ENCODE measurements around the gene CELA1. TPM values are rescaled to one million over a fixed set of nuclear protein-coding genes. Genes with fewer than 3 reads are reported as not detected.

The CELA1 gene
- total RNA-seq, 1 experiment from 2014 or later, result not detected

- no peaks in the 10 kb centered on the region for H3K27me3 Mint-ChIP-seq (ENCODE audit: low read depth)
- peaks cover 15% of the 10 kb centered on the region for H3K4me1 ChIP-seq (ENCODE audit: insufficient read depth, low read length)
- peaks cover 2% of the 10 kb centered on the region for H3K23me2 ChIP-seq (ENCODE audit: insufficient read length, low read depth, low read length, poor library complexity, severe bottlenecking)
- H4K5ac ChIP-seq (ENCODE audit: insufficient read length, low read depth, low read length), result no peak overlapping the region
- no CpG with 5 or more reads among the region's 5 CpGs for WGBS (ENCODE audit: extremely low coverage, insufficient read length, low lambda C conversion rate)
- H3K14ac ChIP-seq (ENCODE audit: insufficient read depth, low read length), result no peak overlapping the region
- H3K36me3 Mint-ChIP-seq (ENCODE audit: insufficient read depth in 1 of 3, low read depth in 3 of 3), result peaks cover 1 to 41% (median 40%) of the 10 kb centered on the region in 3 experiments; a peak in 6 of 7 replicates
- peak overlapping the region in 1 of 2 experiments; percentile 2; a peak in 1 of 5 replicates for H3K4me3 Mint-ChIP-seq
- no peak overlapping the region for H2BK15ac ChIP-seq (ENCODE audit: low read depth, low read length)
- H3K4ac ChIP-seq (ENCODE audit: low read depth, low read length), result no peak overlapping the region
- H3K9me3 Mint-ChIP-seq, result no peaks in the 10 kb centered on the region
- H4K20me1 ChIP-seq (ENCODE audit: control insufficient read depth, insufficient read depth, insufficient read length), result no peaks in the 10 kb centered on the region
- TF ChIP-seq CTCF (conservative IDR thresholded peaks at IDR 0.05), result no peak
- H4K8ac ChIP-seq (replicated peaks; ENCODE audit: insufficient read length, low read depth, low read length), result no peak overlapping the region
- H2BK20ac ChIP-seq (ENCODE audit: low read depth, low read length, poor library complexity, severe bottlenecking), result no peak overlapping the region
- no peaks in the 10 kb centered on the region for H3K79me1 ChIP-seq (ENCODE audit: insufficient read depth, low read depth, low read length, poor library complexity, severe bottlenecking)
- H3K9me3 ChIP-seq (ENCODE audit: control insufficient read depth, low read depth, low read length), result no peaks in the 10 kb centered on the region
- H3T11ph ChIP-seq (ENCODE audit: low read length), result no peak overlapping the region
- peaks cover 34% of the 10 kb centered on the region in 2 experiments for H3K4me1 Mint-ChIP-seq
- no peak overlapping the region for H2AFZ ChIP-seq (ENCODE audit: low read length)
- H2AK5ac ChIP-seq (ENCODE audit: insufficient read length, low read length), result no peak overlapping the region
- H2BK5ac ChIP-seq (ENCODE audit: insufficient read length, low read length), result no peak overlapping the region
- DNase-seq, result no peak
- H3K23ac ChIP-seq (ENCODE audit: insufficient read length, low read depth, low read length), result no peak overlapping the region
- no peak overlapping the region for H3K9ac ChIP-seq (ENCODE audit: extremely low read depth, insufficient read length, low read length)
- H3K27me3 ChIP-seq (ENCODE audit: insufficient read depth, low read length), result no peaks in the 10 kb centered on the region
- H4K91ac ChIP-seq (ENCODE audit: insufficient read length, low read depth, low read length), result no peak overlapping the region
- H3K79me2 ChIP-seq (ENCODE audit: insufficient read depth, low read length), result no peaks in the 10 kb centered on the region
- H3K4me2 ChIP-seq (ENCODE audit: insufficient read depth, insufficient read length, low read length), result no peak overlapping the region
- H2BK120ac ChIP-seq (ENCODE audit: low read depth, low read length, poor library complexity, severe bottlenecking), result no peak overlapping the region
- no peak overlapping the region for H3K18ac ChIP-seq (ENCODE audit: insufficient read length, low read depth, low read length)
- H3K56ac ChIP-seq (ENCODE audit: insufficient read length, low read depth, low read length), result no peak overlapping the region
- no peak overlapping the region for H2BK12ac ChIP-seq (ENCODE audit: insufficient read length, low read depth, low read length)
- peak overlapping the region; percentile 27 to 73 (median 56); a peak in 6 of 7 replicates for H3K27ac Mint-ChIP-seq
- H3K27ac ChIP-seq (ENCODE audit: insufficient read length, low read depth, low read length), result no peak overlapping the region
Measured at GRCh38 chr12:51381226-51382079, 35.0 kb upstream of the CELA1 start.

Measured in H9 (cell line).